GM12878 (cell line): ENCODE results near the gene MAD2L1BP. TPM values are rescaled to one million over a fixed set of nuclear protein-coding genes. Genes with fewer than 3 reads are reported as not detected.

Experiments used
- CBFB ChIP-seq: IDR thresholded peaks from 2 replicates; pipeline ENCODE4 v1.6.1; 2016; ENCODE audit warnings: antibody characterized with exemption, low read depth
- CBX3 ChIP-seq: fragments of 200-600 bp; sonication (generic); IDR thresholded peaks from 2 replicates; pipeline ENCODE4 v1.6.1; 2016; ENCODE audit warnings: low read depth, borderline replicate concordance
- CEBPB ChIP-seq, 2 experiments: fragments of 150-350 bp in 1 of 2; IDR thresholded peaks; 2 replicates each; pipeline ENCODE4 v1.6.1; 2012 to 2014; ENCODE audit warnings: low read depth in 2 of 2, low read length in 2 of 2, borderline replicate concordance in 1 of 2, inconsistent platforms in 1 of 2
- CHD4 ChIP-seq: fragments of 200-600 bp; sonication (generic); IDR thresholded peaks from 2 replicates; pipeline ENCODE4 v1.6.1; 2016; ENCODE audit warnings: mild to moderate bottlenecking
- CREB1 ChIP-seq: IDR thresholded peaks from 2 replicates; pipeline ENCODE4 v1.6.1; 2012; ENCODE audit warnings: low read depth, mild to moderate bottlenecking, inconsistent platforms
- DPF2 ChIP-seq: fragments of 450-650 bp; IDR thresholded peaks from 2 replicates; pipeline ENCODE4 v1.6.1; 2017; ENCODE audit warnings: mild to moderate bottlenecking
- E4F1 ChIP-seq: fragments of 450-650 bp; IDR thresholded peaks from 2 replicates; pipeline ENCODE4 v1.6.1; 2018; ENCODE audit warnings: borderline replicate concordance, mild to moderate bottlenecking; ENCODE audit not compliant: partially characterized antibody
- EED ChIP-seq: sonication (generic); IDR thresholded peaks from 2 replicates; pipeline ENCODE4 v1.6.1; 2016; ENCODE audit warnings: antibody characterized with exemption, low read depth
- ESRRA ChIP-seq: IDR thresholded peaks from 2 replicates; pipeline ENCODE4 v1.6.1; 2012; ENCODE audit warnings: mild to moderate bottlenecking, low read length, improper control_type of control experiment
- ETV6 ChIP-seq, 2 experiments: fragments of 450-650 bp in 1 of 2; IDR thresholded peaks in 1 of 2; conservative IDR thresholded peaks in 1 of 2; 2 replicates each; pipeline ENCODE4 v1.6.1; 2014; ENCODE audit warnings: antibody characterized with exemption in 1 of 2, borderline replicate concordance in 1 of 2, low read depth in 1 of 2, mild to moderate bottlenecking in 1 of 2, moderate library complexity in 1 of 2
- FOXK2 ChIP-seq: fragments of 450-650 bp; IDR thresholded peaks from 2 replicates; pipeline ENCODE4 v1.6.1; 2017; ENCODE audit warnings: mild to moderate bottlenecking, moderate library complexity
- HCFC1 ChIP-seq: fragments of 150-350 bp; IDR thresholded peaks from 2 replicates; pipeline ENCODE4 v1.6.1; 2014; ENCODE audit warnings: low read length
- HSF1 ChIP-seq: fragments of 150-350 bp; IDR thresholded peaks from 2 replicates; pipeline ENCODE4 v1.6.1; 2014; ENCODE audit warnings: mild to moderate bottlenecking, low read depth, low read length
- MEF2B ChIP-seq: fragments of 450-650 bp; IDR thresholded peaks from 2 replicates; pipeline ENCODE4 v1.6.1; 2018; ENCODE audit warnings: mild to moderate bottlenecking, moderate library complexity; ENCODE audit not compliant: partially characterized antibody, poor library complexity, severe bottlenecking
- MXI1 ChIP-seq: fragments of 150-350 bp; IDR thresholded peaks from 2 replicates; pipeline ENCODE4 v1.6.1; 2011; ENCODE audit warnings: low read depth, mild to moderate bottlenecking, inconsistent platforms, low read length, improper control_type of control experiment
- NBN ChIP-seq: fragments of 450-650 bp; IDR thresholded peaks from 2 replicates; pipeline ENCODE4 v1.6.1; 2016
- NR2C2 ChIP-seq: IDR thresholded peaks from 2 replicates; pipeline ENCODE4 v1.6.1; 2011; ENCODE audit warnings: borderline replicate concordance, low read depth; ENCODE audit not compliant: control insufficient read depth, insufficient read length
- NR2F1 ChIP-seq: fragments of 450-650 bp; conservative IDR thresholded peaks from 2 replicates; pipeline ENCODE4 v1.6.1; 2017; ENCODE audit warnings: mild to moderate bottlenecking
- NRF1 ChIP-seq: conservative IDR thresholded peaks from 2 replicates; pipeline ENCODE4 v1.6.1; 2011; ENCODE audit warnings: mild to moderate bottlenecking, low read depth, low read length, improper control_type of control experiment
- RCOR1 ChIP-seq: conservative IDR thresholded peaks from 2 replicates; pipeline ENCODE4 v1.6.1; 2012; ENCODE audit warnings: low read depth, low read length, improper control_type of control experiment
- SMC3 ChIP-seq: IDR thresholded peaks from 2 replicates; pipeline ENCODE4 v1.6.1; 2011; ENCODE audit warnings: low read length, improper control_type of control experiment, borderline replicate concordance
- SP1 ChIP-seq: IDR thresholded peaks from one replicate; pipeline ENCODE4 v1.6.1; 2011; ENCODE audit warnings: low read depth, low read length
- SUPT20H ChIP-seq: IDR thresholded peaks from 2 replicates; pipeline ENCODE4 v1.6.1; 2011; ENCODE audit warnings: low read depth, mild to moderate bottlenecking, low read length, moderate library complexity, borderline replicate concordance; ENCODE audit not compliant: control insufficient read depth
- USF1 ChIP-seq: IDR thresholded peaks from 2 replicates; pipeline ENCODE4 v1.6.1; 2011; ENCODE audit warnings: borderline replicate concordance, low read depth, mild to moderate bottlenecking, moderate library complexity, mixed read lengths, low read length; ENCODE audit not compliant: insufficient read depth; ENCODE audit errors: extremely low read length
- YY1 ChIP-seq: IDR thresholded peaks from 2 replicates; pipeline ENCODE4 v1.6.1; 2011; ENCODE audit warnings: low read depth, mild to moderate bottlenecking, low read length
- ZNF274 ChIP-seq: IDR thresholded peaks from one replicate; pipeline ENCODE4 v1.8.0; 2011; ENCODE audit not compliant: insufficient read length, insufficient read depth
- ZNF384 ChIP-seq: IDR thresholded peaks from 2 replicates; pipeline ENCODE4 v1.6.1; 2012; ENCODE audit warnings: low read depth, mild to moderate bottlenecking, low read length, improper control_type of control experiment, borderline replicate concordance
- polyA plus RNA-seq, 11 experiments: library from polyadenylated mRNA; depleted of rRNA in 4 of 11; unstranded in 6 of 11; stranded (reverse) in 5 of 11; fragments of >200 nt; fragmentation: Nextera tagmentation in 4 of 11; fragmentation: Illumina TruSeq in 1 of 11; extraction: Ambion mirVana in 4 of 11; extraction: Trizol in 1 of 11; gene quantifications; 1 replicate in 1 of 11; 2 replicates in 10 of 11; pipeline versions ENCODE4 v1.2.1 to v1.2.3, GENCODE V29; 2011 to 2016; ENCODE audit warnings: inconsistent platforms in 2 of 11, missing spikeins in 2 of 11, low read depth in 1 of 11
- total RNA-seq, 4 experiments: library from RNA; depleted of rRNA in 3 of 4; stranded (reverse); fragments of >200 nt in 3 of 4; fragmentation: Illumina TruSeq in 1 of 4; extraction: Trizol in 1 of 4; gene quantifications; 2 replicates each; pipeline versions ENCODE4 v1.2.1 to v1.2.3, GENCODE V29; 2013 to 2021

MAD2L1BP gene
- total and polyA plus RNA-seq, 10 of the 15 experiments (the other 5 are each of a cell fraction or from before 2014, with no cell fraction given) = 39.2 to 155 (median 60.3) TPM

- TF ChIP-seq CREB1 (peak; percentile 45; the same call in 1 of the 2 replicates), ZNF274 (no peak), NR2C2 (no peak), SUPT20H (no peak), ETV6 (conservative IDR thresholded peaks at IDR 0.05 in 1 of 2, IDR thresholded peaks at IDR 0.05 in 1 of 2; ENCODE audit: borderline replicate concordance in 1 of 2, low read depth in 1 of 2) (no peak), USF1 (no peak), NBN (peak; percentile 89; the same call in 1 of the 2 replicates), E4F1 (peak; percentile 49), MXI1 (peak; percentile 47), MEF2B (no peak), FOXK2 (no peak), CBFB (peak; percentile 99), DPF2 (peak; percentile 87), SMC3 (no peak), CBX3 (no peak), EED (peak; percentile 77), RCOR1 (peak; percentile 25; the same call in 1 of the 2 replicates), CHD4 (no peak), ZNF384 (no peak), CEBPB (IDR thresholded peaks at IDR 0.05; ENCODE audit: borderline replicate concordance in 1 of 2, low read depth in 2 of 2, low read length in 2 of 2) (no peak), SP1 (no peak), HCFC1 (no peak), YY1 (peak; percentile 95), HSF1 (no peak), NRF1 (no peak), NR2F1 (peak; percentile 71), ESRRA (no peak)
Measured at GRCh38 chr6:43635387-43636307, at the start of gene MAD2L1BP (continued).
